SK-N-SH treated with all-trans-retinoic acid at 6 μM for 48 hours (cell line): Measurements from ENCODE around the gene PRRG4.

Source experiments
- ATAC-seq: fragments of 200-7000 bp; cut with Tn5 transposase; 3 replicates; pipeline ENCODE4 v1.9.1; 2020; ENCODE audit warnings: mild to moderate bottlenecking, moderate library complexity
- ARNTL ChIP-seq: fragments of 450-650 bp; formaldehyde crosslinking; IDR thresholded peaks from 2 replicates; pipeline ENCODE4 v1.5.0; 2020; ENCODE audit warnings: low read depth, mild to moderate bottlenecking, moderate library complexity, borderline replicate concordance
- BACH2 ChIP-seq: fragments of 250-450 bp; sonication (Bioruptor Pico); IDR thresholded peaks from 2 replicates; pipeline ENCODE4 v1.9.0; 2021; ENCODE audit warnings: mild to moderate bottlenecking, borderline replicate concordance
- CSDC2 ChIP-seq: fragments of 250-450 bp; sonication (Bioruptor Pico); IDR thresholded peaks from 2 replicates; pipeline ENCODE4 v1.5.0; 2020; ENCODE audit warnings: mild to moderate bottlenecking, moderate library complexity
- ESRRG ChIP-seq: fragments of 250-450 bp; sonication (Bioruptor Pico); IDR thresholded peaks from 2 replicates; pipeline ENCODE4 v1.6.1; 2021; ENCODE audit warnings: mild to moderate bottlenecking
- GLIS3 ChIP-seq: fragments of 250-450 bp; sonication (Bioruptor Pico); IDR thresholded peaks from 2 replicates; pipeline ENCODE4 v1.5.0; 2020; ENCODE audit warnings: mild to moderate bottlenecking, moderate library complexity
- ISL1 ChIP-seq: fragments of 250-450 bp; sonication (Bioruptor Pico); IDR thresholded peaks from 2 replicates; pipeline ENCODE4 v2.1.2; 2022; ENCODE audit warnings: mild to moderate bottlenecking, moderate library complexity
- OSR1 ChIP-seq: fragments of 250-450 bp; sonication (Bioruptor Pico); IDR thresholded peaks from 2 replicates; pipeline ENCODE4 v1.8.0; 2022; ENCODE audit warnings: moderate library complexity, mild to moderate bottlenecking, inconsistent platforms
- PPARA ChIP-seq: fragments of 250-450 bp; sonication (Bioruptor Pico); IDR thresholded peaks from 2 replicates; pipeline ENCODE4 v1.5.0; 2020; ENCODE audit warnings: mild to moderate bottlenecking, borderline replicate concordance
- RARB ChIP-seq: fragments of 250-450 bp; sonication (Bioruptor Pico); IDR thresholded peaks from 2 replicates; pipeline ENCODE4 v1.8.0; 2021; ENCODE audit warnings: mild to moderate bottlenecking, moderate library complexity
- SNAI2 ChIP-seq: fragments of 250-450 bp; sonication (Bioruptor Pico); IDR thresholded peaks from 2 replicates; pipeline ENCODE4 v1.5.0; 2020; ENCODE audit warnings: mild to moderate bottlenecking, moderate library complexity
- TCF4 ChIP-seq: fragments of 250-450 bp; sonication (Bioruptor Pico); IDR thresholded peaks from 2 replicates; pipeline ENCODE4 v1.8.0; 2021; ENCODE audit warnings: mild to moderate bottlenecking, moderate library complexity, borderline replicate concordance
- ZC3H10 ChIP-seq: fragments of 250-450 bp; sonication (Bioruptor Pico); IDR thresholded peaks from 2 replicates; pipeline ENCODE4 v1.5.1; 2021; ENCODE audit warnings: mild to moderate bottlenecking, moderate library complexity
- ZFP3 ChIP-seq: fragments of 250-450 bp; sonication (Bioruptor Pico); IDR thresholded peaks from 2 replicates; pipeline ENCODE4 v1.5.0; 2020; ENCODE audit warnings: mild to moderate bottlenecking, moderate library complexity
- ZNF565 ChIP-seq: fragments of 450-650 bp; formaldehyde crosslinking; conservative IDR thresholded peaks from 2 replicates; pipeline ENCODE4 v1.5.0; 2020; ENCODE audit warnings: low read depth, mild to moderate bottlenecking, moderate library complexity
- ZNF70 ChIP-seq: fragments of 450-650 bp; formaldehyde crosslinking; IDR thresholded peaks from 2 replicates; pipeline ENCODE4 v1.5.0; 2020; ENCODE audit warnings: mild to moderate bottlenecking, moderate library complexity
- ZNF8 ChIP-seq: fragments of 450-650 bp; formaldehyde crosslinking; IDR thresholded peaks from 2 replicates; pipeline ENCODE4 v1.5.0; 2020; ENCODE audit warnings: mild to moderate bottlenecking, moderate library complexity
- TF ChIP-seq, protein P1 (sequence below): fragments of 250-450 bp; sonication (Bioruptor Pico); IDR thresholded peaks from 2 replicates; pipeline ENCODE4 v1.5.0; 2020; ENCODE audit warnings: mild to moderate bottlenecking, moderate library complexity
- TF ChIP-seq, protein P2 (sequence below): fragments of 250-450 bp; sonication (Bioruptor Pico); IDR thresholded peaks from 2 replicates; pipeline ENCODE4 v1.5.1; 2020; ENCODE audit warnings: low read depth, mild to moderate bottlenecking, moderate library complexity
- TF ChIP-seq, protein P3 (sequence below): fragments of 250-450 bp; sonication (Bioruptor Pico); IDR thresholded peaks from 2 replicates; pipeline ENCODE4 v1.8.0; 2021; ENCODE audit warnings: low read depth, mild to moderate bottlenecking, moderate library complexity, borderline replicate concordance
- TF ChIP-seq, protein P4 (sequence below): fragments of 250-450 bp; sonication (Bioruptor Pico); IDR thresholded peaks from 2 replicates; pipeline ENCODE4 v1.8.0; 2020; ENCODE audit warnings: mild to moderate bottlenecking, moderate library complexity, borderline replicate concordance

Gene PRRG4

DNA sequence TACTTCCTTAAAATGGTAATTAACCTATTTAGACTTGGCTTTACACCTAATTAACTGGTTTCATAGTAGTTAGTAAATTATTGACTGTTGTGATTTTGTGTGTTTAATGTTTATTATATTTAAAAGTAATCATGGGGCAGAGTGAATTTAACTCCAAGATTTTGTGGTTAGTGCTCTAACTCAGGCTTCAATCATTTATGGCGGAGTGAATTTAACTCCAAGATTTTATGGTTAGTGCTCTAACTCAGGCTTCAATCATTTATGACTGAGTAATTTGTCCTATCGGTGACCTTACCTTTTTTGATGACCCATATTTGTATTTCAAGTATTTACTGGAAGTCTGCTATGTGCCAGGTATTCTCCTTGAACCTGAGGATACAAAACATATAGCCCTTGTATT lies 7.2 kb downstream of the PRRG4 start (continued):
- TF ChIP-seq PPARA (CRISPR knock-in tag) (no peak), TCF4 (CRISPR knock-in tag) (no peak)

DNA sequence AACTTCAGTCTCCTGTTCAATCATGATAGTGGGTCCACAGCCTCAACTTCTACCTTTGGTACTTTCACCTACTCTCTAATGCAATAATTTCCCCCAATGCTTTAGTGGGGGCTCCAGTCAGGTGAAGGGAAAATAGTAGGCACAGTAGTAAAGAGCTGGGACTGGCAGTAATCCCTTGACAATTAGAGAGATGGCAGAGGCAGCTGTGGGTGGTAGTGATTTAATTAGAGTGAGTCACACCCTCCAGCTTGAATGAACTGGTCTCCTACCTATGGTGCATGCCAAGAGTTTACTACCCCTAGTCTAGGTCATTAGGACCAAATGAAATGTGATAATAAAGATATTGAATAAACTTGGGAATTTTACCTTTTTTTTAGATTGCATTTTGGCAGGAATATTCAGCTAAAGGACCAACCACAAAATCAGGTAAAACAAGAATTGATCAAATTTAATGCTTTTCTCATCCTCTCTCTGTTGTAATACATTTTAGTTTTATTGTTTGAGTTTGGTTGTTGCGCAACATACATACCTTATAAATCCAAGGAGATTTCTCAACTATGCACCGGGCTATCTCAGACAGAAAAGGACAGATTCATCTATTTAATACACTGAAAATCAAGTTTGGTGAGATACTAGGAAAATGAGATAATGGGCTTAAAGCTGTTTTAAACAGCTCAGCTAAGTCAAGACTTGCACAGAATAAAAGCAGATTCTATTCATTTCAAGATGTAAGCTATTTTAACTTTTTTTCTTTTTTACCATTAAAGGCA lies 9.0 kb downstream of the PRRG4 start:
- ATAC-seq: no peak

DNA sequence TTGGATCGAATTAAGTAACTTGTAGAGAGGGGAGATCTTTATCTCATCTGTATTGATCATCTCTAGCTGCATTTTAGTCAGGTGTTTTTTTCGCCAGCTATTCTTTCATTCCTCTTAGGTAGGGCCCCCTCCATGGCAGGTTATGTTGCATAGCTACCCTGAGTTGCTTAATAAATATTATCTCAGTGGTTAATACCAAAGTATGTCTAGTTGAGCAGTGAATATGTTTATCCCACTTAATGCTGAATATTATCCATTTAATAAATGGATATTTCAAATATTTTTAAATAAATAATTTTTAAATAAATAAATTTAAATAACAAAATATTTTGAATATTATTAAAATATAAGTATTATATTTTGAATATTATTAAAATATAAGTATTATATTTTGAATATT lies 9.6 kb downstream of the PRRG4 start:
- no peak for ATAC-seq
- TF ChIP-seq ESRRG (no peak), ARNTL (no peak), SNAI2 (CRISPR knock-in tag) (no peak), RARB (CRISPR knock-in tag) (no peak), PPARA (CRISPR knock-in tag) (no peak), ZNF70 (CRISPR knock-in tag) (no peak), CSDC2 (CRISPR knock-in tag) (no peak), ZFP3 (CRISPR knock-in tag) (no peak), ZNF8 (CRISPR knock-in tag) (no peak), TCF4 (CRISPR knock-in tag) (no peak), OSR1 (CRISPR knock-in tag) (no peak), ZNF565 (CRISPR knock-in tag) (no peak), GLIS3 (CRISPR knock-in tag) (no peak)
- TF ChIP-seq, protein P1, sequence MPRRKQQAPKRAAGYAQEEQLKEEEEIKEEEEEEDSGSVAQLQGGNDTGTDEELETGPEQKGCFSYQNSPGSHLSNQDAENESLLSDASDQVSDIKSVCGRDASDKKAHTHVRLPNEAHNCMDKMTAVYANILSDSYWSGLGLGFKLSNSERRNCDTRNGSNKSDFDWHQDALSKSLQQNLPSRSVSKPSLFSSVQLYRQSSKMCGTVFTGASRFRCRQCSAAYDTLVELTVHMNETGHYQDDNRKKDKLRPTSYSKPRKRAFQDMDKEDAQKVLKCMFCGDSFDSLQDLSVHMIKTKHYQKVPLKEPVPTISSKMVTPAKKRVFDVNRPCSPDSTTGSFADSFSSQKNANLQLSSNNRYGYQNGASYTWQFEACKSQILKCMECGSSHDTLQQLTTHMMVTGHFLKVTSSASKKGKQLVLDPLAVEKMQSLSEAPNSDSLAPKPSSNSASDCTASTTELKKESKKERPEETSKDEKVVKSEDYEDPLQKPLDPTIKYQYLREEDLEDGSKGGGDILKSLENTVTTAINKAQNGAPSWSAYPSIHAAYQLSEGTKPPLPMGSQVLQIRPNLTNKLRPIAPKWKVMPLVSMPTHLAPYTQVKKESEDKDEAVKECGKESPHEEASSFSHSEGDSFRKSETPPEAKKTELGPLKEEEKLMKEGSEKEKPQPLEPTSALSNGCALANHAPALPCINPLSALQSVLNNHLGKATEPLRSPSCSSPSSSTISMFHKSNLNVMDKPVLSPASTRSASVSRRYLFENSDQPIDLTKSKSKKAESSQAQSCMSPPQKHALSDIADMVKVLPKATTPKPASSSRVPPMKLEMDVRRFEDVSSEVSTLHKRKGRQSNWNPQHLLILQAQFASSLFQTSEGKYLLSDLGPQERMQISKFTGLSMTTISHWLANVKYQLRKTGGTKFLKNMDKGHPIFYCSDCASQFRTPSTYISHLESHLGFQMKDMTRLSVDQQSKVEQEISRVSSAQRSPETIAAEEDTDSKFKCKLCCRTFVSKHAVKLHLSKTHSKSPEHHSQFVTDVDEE (CRISPR knock-in tag): no peak
- TF ChIP-seq, protein P2, sequence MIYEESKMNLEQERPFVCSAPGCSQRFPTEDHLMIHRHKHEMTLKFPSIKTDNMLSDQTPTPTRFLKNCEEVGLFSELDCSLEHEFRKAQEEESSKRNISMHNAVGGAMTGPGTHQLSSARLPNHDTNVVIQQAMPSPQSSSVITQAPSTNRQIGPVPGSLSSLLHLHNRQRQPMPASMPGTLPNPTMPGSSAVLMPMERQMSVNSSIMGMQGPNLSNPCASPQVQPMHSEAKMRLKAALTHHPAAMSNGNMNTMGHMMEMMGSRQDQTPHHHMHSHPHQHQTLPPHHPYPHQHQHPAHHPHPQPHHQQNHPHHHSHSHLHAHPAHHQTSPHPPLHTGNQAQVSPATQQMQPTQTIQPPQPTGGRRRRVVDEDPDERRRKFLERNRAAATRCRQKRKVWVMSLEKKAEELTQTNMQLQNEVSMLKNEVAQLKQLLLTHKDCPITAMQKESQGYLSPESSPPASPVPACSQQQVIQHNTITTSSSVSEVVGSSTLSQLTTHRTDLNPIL (CRISPR knock-in tag): no peak
- TF ChIP-seq, protein P3, sequence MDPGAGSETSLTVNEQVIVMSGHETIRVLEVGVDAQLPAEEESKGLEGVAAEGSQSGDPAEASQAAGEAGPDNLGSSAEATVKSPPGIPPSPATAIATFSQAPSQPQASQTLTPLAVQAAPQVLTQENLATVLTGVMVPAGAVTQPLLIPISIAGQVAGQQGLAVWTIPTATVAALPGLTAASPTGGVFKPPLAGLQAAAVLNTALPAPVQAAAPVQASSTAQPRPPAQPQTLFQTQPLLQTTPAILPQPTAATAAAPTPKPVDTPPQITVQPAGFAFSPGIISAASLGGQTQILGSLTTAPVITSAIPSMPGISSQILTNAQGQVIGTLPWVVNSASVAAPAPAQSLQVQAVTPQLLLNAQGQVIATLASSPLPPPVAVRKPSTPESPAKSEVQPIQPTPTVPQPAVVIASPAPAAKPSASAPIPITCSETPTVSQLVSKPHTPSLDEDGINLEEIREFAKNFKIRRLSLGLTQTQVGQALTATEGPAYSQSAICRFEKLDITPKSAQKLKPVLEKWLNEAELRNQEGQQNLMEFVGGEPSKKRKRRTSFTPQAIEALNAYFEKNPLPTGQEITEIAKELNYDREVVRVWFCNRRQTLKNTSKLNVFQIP: no peak

More for the DNA sequence above, 9.0 kb downstream of the PRRG4 start:
- no peak for TF ChIP-seq ISL1
- TF ChIP-seq ZNF70 (CRISPR knock-in tag): no peak
- no peak for TF ChIP-seq ZNF8 (CRISPR knock-in tag)

DNA sequence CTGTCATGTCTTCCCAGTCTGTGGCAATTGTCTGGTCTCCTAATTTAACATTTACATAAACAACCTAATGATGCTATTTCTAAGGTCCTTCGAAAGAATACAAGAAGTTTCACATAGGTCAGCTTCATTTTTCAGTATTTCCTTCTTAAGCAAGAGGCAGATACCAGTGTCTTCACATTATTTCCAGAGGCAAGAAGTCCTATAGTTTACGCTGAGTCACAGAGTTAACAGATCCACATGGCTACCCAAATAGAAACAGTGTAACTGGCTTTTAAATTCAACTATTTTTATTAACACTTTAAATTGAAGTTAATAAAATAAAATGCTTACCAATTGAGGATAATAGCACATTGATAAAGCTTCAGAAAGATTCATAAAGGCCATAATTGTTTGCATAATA lies 10.9 kb downstream of the PRRG4 start:
- ATAC-seq: no peak
- TF ChIP-seq PPARA (CRISPR knock-in tag) (no peak), ZC3H10 (CRISPR knock-in tag) (no peak), ISL1 (no peak), GLIS3 (CRISPR knock-in tag) (no peak), CSDC2 (CRISPR knock-in tag) (no peak), ZNF8 (CRISPR knock-in tag) (no peak), BACH2 (CRISPR knock-in tag) (no peak), ZFP3 (CRISPR knock-in tag) (no peak), RARB (CRISPR knock-in tag) (no peak), OSR1 (CRISPR knock-in tag) (no peak)
- TF ChIP-seq, protein P4, sequence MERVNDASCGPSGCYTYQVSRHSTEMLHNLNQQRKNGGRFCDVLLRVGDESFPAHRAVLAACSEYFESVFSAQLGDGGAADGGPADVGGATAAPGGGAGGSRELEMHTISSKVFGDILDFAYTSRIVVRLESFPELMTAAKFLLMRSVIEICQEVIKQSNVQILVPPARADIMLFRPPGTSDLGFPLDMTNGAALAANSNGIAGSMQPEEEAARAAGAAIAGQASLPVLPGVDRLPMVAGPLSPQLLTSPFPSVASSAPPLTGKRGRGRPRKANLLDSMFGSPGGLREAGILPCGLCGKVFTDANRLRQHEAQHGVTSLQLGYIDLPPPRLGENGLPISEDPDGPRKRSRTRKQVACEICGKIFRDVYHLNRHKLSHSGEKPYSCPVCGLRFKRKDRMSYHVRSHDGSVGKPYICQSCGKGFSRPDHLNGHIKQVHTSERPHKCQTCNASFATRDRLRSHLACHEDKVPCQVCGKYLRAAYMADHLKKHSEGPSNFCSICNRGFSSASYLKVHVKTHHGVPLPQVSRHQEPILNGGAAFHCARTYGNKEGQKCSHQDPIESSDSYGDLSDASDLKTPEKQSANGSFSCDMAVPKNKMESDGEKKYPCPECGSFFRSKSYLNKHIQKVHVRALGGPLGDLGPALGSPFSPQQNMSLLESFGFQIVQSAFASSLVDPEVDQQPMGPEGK (CRISPR knock-in tag): no peak
- TF ChIP-seq, protein P1 (CRISPR knock-in tag): no peak
